HepG2 (cell line): ENCODE data around the gene IZUMO4. TPM values are rescaled to one million over a fixed set of nuclear protein-coding genes. Genes with fewer than 3 reads are reported as not detected.

Experiments
- ATAC-seq: fragments of 200-7000 bp; cut with Tn5 transposase; 3 replicates; pipeline ENCODE4 v1.9.1; 2020; ENCODE audit warnings: mild to moderate bottlenecking, moderate library complexity
- BruUV-seq: library from RNA; stranded (reverse); fragments of 400-500 nt; replicated peaks from 2 replicates; lab custom pipeline; 2021; lab: Mats Ljungman, UMichigan
- CTCF ChIA-PET: fragments of 300-600 bp; formaldehyde crosslinking; extraction: SDS; loops from one replicate; lab custom pipeline; 2021; ENCODE audit warnings: low total read pairs, inconsistent platforms, low intra/inter-chr PET ratio; lab: Yijun Ruan, JAX
- POLR2A ChIA-PET: fragments of 350-600 bp; sonication (Branson Sonifier 250); formaldehyde crosslinking; loops from one replicate; lab custom pipeline; 2020; ENCODE audit warnings: antibody characterized with exemption, inconsistent platforms; lab: Yijun Ruan, JAX
- DNase-seq: peaks from one replicate; pipeline ENCODE4 v3.0.0-alpha.2; 2015; ENCODE audit warnings: low spot score
- FAIRE-seq: peaks from 3 replicates; lab custom pipeline; 2011; peaks lifted over from hg19 to GRCh38; lab: Jason Lieb, UNC
- H2AFZ ChIP-seq: one replicate; pipeline ENCODE4 v1.6.1; 2011; ENCODE audit warnings: low read length, inconsistent platforms
- H3K27ac ChIP-seq: fragments of 300-600 bp; 3 replicates; pipeline ENCODE4 v1.8.0; 2011; ENCODE audit warnings: mixed run types, mild to moderate bottlenecking, mixed read lengths, low read length, inconsistent platforms; ENCODE audit not compliant: insufficient read depth; ENCODE audit errors: extremely low read length
- H3K27me3 ChIP-seq, 2 experiments: fragments of 200-600 bp in 1 of 2; 2 replicates in 1 of 2; 3 replicates in 1 of 2; pipeline versions ENCODE4 v1.6.0 to v1.8.0; 2011; ENCODE audit warnings: low read length in 2 of 2, mild to moderate bottlenecking in 2 of 2, moderate library complexity in 2 of 2, inconsistent platforms in 1 of 2; ENCODE audit not compliant: insufficient read depth in 2 of 2, control insufficient read depth in 1 of 2
- H3K36me3 ChIP-seq, 2 experiments: fragments of 200-600 bp in 1 of 2; replicated peaks in 1 of 2; 2 replicates in 1 of 2; 3 replicates in 1 of 2; pipeline versions ENCODE4 v1.5.1 to v1.8.0; 2011; ENCODE audit warnings: low read length in 2 of 2, inconsistent platforms in 1 of 2; ENCODE audit not compliant: insufficient read depth in 2 of 2, control insufficient read depth in 1 of 2
- H3K4me1 ChIP-seq: 2 replicates; pipeline ENCODE4 v1.5.1; 2012; ENCODE audit warnings: low read length, inconsistent platforms; ENCODE audit not compliant: insufficient read depth
- H3K4me2 ChIP-seq: 2 replicates; pipeline ENCODE4 v1.6.0; 2011; ENCODE audit warnings: low read depth, low read length, inconsistent platforms
- H3K4me3 ChIP-seq, 3 experiments: fragments of 200-600 bp in 1 of 3; sonication (generic), shearing (Covaris generic) in 1 of 3; replicated peaks in 1 of 3; 2 replicates each; pipeline ENCODE4 v1.5.1; 2011 to 2016; ENCODE audit warnings: low read length in 3 of 3, inconsistent platforms in 2 of 3, low read depth in 2 of 3, mild to moderate bottlenecking in 2 of 3, control low read depth in 1 of 3, mixed read lengths in 1 of 3; ENCODE audit not compliant: insufficient read depth in 1 of 3
- H3K79me2 ChIP-seq: one replicate; pipeline ENCODE4 v1.6.1; 2011; ENCODE audit warnings: low read length, inconsistent platforms; ENCODE audit not compliant: insufficient read depth
- H3K9ac ChIP-seq: 2 replicates; pipeline ENCODE4 v1.6.0; 2011; ENCODE audit warnings: mild to moderate bottlenecking, low read depth, low read length, inconsistent platforms; ENCODE audit not compliant: insufficient read depth
- H3K9me3 ChIP-seq: 2 replicates; pipeline ENCODE4 v1.5.1; 2012; ENCODE audit warnings: mild to moderate bottlenecking, low read length
- H4K20me1 ChIP-seq: 2 replicates; pipeline ENCODE4 v1.6.0; 2011; ENCODE audit warnings: inconsistent platforms, mild to moderate bottlenecking, low read length, moderate library complexity; ENCODE audit not compliant: insufficient read depth
- AGO2 ChIP-seq: fragments of 200-400 bp; formaldehyde crosslinking; optimal IDR thresholded peaks from 2 replicates; pipeline ENCODE3; 2017; ENCODE audit warnings: mild to moderate bottlenecking, low read depth, low read length, moderate library complexity
- SALL1 ChIP-seq: sonication (generic); formaldehyde crosslinking; IDR thresholded peaks from 2 replicates; pipeline ENCODE4 v1.8.0; 2022; ENCODE audit warnings: mild to moderate bottlenecking, missing genetic modification reagents
- ZNF143 ChIP-seq: sonication (generic); formaldehyde crosslinking; IDR thresholded peaks from 2 replicates; pipeline ENCODE4 v1.4.0; 2020; ENCODE audit warnings: missing genetic modification reagents
- ZNF552 ChIP-seq: sonication (generic); formaldehyde crosslinking; IDR thresholded peaks from 2 replicates; pipeline ENCODE4 v1.9.0; 2022; ENCODE audit warnings: missing genetic modification reagents, mild to moderate bottlenecking, borderline replicate concordance
- WGBS: methylation state at CpG from one replicate; pipeline ENCODE4 v1.1.6; 2017; ENCODE audit warnings: low lambda C conversion rate; 5-methylcytosine and 5-hydroxymethylcytosine counted together
- in situ Hi-C: cut with HindIII; loops from 2 replicates; pipeline ENCODE4 v1.10.0; 2017; ENCODE audit warnings: low pct_unique_long_range_greater_than_20kb; ENCODE audit not compliant: extremely low pct_ligation_motif_present
- intact Hi-C: fragments of 100-400 bp; cut with micrococcal nuclease; formaldehyde crosslinking; loops from one replicate; pipeline ENCODE4 v1.10.0; 2022; ENCODE audit not compliant: unreplicated experiment
- polyA plus RNA-seq, 8 experiments: library from polyadenylated mRNA; depleted of rRNA in 3 of 8; stranded (reverse) in 7 of 8; unstranded in 1 of 8; fragments of >200 nt; fragmentation: Illumina TruSeq in 4 of 8; extraction: Trizol in 4 of 8; gene quantifications; 2 replicates each; pipeline versions ENCODE4 v1.2.1 to v1.2.3, GENCODE V29; 2011 to 2016; ENCODE audit warnings: low read depth in 4 of 8, missing spikeins in 1 of 8, mixed read lengths in 1 of 8; ENCODE audit not compliant: insufficient read depth in 1 of 8
- total RNA-seq, 5 experiments: library from RNA; depleted of rRNA; stranded (reverse); fragments of >200 nt; fragmentation: Illumina TruSeq; extraction: Trizol; gene quantifications; 2 replicates each; pipeline ENCODE4 v1.2.3, GENCODE V29; 2016; ENCODE audit warnings: low read depth in 1 of 5
- TF ChIP-seq, protein P1 (sequence below): IDR thresholded peaks from 2 replicates; pipeline ENCODE4 v1.6.1; 2018; ENCODE audit warnings: missing genetic modification reagents

Gene IZUMO4
- total and polyA plus RNA-seq, 2 of the 13 experiments (the other 11 are each of a cell fraction or from before 2014, with no cell fraction given), result 0.77 to 3.9 TPM

DNA sequence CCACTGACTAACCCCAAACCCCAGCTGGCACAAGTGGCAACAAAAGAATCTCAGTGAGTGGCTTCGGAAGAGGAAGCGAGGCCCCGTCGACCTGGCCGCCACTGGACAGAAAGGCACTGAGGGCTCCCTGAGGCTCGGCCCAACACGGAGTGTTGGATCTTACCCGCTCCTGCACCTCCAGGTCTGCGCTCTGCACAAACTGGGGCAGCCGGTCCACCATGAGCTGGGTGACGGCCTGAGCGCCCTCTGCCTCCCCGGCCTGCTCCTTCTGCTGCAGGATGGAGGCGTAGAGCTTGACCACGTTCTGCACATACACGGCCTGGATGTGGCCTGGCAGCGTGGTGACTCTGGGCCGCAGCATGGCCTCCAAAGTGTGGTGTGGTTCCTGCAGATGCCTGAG, 21.7 kb downstream of the IZUMO4 start:
- DNase-seq, result no peak
- POLR2A ChIA-PET, result no interaction called here
- Histone ChIP-seq H3K36me3 (peaks cover 56 to 94% of the 10 kb centered on the region in 2 experiments), H3K27ac (no peak overlapping the region), H3K9me3 (no peaks in the 10 kb centered on the region), H3K4me1 (no peaks in the 10 kb centered on the region), H3K4me3 (no peak overlapping the region)
- FAIRE-seq, result no peak
- BruUV-seq, result no TSS peak
- TF ChIP-seq SALL1 (CRISPR knock-in tag) (no peak), AGO2 (peak; percentile 75), ZNF143 (CRISPR knock-in tag) (no peak)
- TF ChIP-seq, all 625 proteins: peak for 1
- intact Hi-C loops (no loop called here), in situ Hi-C loops (no loop called here)
- Histone ChIP-seq H3K27me3 (no peaks in the 10 kb centered on the region), H3K9ac (no peak overlapping the region), H2AFZ (no peak overlapping the region), H3K79me2 (no peaks in the 10 kb centered on the region), H4K20me1 (0 out of 2 replicates have a peak, but pooled peaks cover 2% of the 10 kb centered on the region), H3K4me2 (no peak overlapping the region)
- 100% methylated on average over 5 of the region's 18 CpGs for WGBS
- no peak for ATAC-seq
- CTCF ChIA-PET, result no interaction called here

DNA sequence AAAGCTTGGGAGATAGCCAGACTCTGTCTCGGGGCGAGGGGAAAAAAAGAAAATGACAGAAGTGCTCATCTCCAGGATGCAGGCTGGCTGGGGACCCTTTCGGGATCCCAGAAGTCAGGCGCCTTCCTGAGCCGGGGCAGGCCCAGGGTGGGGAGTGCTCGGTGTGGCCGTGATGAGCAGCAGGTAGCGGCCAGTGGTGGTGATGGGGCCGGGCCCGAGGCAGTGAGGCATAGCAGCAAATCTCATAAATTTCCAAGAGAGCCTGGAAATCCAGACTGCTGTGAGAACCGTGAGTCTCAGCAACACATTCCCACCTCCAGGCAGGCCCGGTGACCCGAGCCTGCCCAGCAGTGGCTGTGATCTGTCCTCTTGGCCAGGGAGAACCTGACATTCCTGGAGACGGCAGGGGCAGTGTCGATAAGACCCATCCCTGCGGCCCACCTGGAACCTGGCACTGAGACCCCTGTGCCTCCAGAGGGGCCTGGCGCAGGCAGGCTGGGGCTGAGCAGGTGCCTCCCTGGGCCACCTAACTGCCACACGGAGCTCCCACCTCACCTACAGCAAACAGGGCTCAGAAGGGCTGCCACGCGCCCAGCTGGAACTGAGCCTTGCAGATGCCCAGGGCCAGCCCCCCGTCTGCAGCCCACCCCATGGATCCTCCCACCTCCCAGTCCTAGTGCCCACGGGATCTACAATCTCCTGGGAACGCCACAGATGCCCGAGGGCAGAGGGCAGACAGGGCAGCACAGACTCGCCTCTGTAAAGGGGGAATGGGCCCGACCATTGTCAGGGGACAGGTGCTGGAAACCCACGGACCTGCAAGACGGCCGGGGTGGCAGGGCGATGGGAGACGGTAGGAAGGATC, 23.4 kb downstream of the IZUMO4 start:
- ATAC-seq, result no peak
- Histone ChIP-seq H3K36me3 (peaks cover 49 to 87% of the 10 kb centered on the region in 2 experiments), H3K9me3 (no peaks in the 10 kb centered on the region), H2AFZ (no peak overlapping the region), H3K79me2 (no peaks in the 10 kb centered on the region), H3K4me3 (no peak overlapping the region), H3K9ac (no peak overlapping the region), H3K27ac (no peak overlapping the region), H3K27me3 (no peaks in the 10 kb centered on the region), H3K4me1 (no peaks in the 10 kb centered on the region), H3K4me2 (no peak overlapping the region), H4K20me1 (0 out of 2 replicates have a peak, but pooled peaks cover 2% of the 10 kb centered on the region)
- no TSS peak for BruUV-seq
- CTCF ChIA-PET, result no interaction called here
- POLR2A ChIA-PET, result no interaction called here
- intact Hi-C loops (no loop called here), in situ Hi-C loops (no loop called here)
- WGBS, result over 99% methylated on average over 10 of the region's 31 CpGs
- no peak for TF ChIP-seq ZNF552 (CRISPR knock-in tag)
- TF ChIP-seq, protein P1, sequence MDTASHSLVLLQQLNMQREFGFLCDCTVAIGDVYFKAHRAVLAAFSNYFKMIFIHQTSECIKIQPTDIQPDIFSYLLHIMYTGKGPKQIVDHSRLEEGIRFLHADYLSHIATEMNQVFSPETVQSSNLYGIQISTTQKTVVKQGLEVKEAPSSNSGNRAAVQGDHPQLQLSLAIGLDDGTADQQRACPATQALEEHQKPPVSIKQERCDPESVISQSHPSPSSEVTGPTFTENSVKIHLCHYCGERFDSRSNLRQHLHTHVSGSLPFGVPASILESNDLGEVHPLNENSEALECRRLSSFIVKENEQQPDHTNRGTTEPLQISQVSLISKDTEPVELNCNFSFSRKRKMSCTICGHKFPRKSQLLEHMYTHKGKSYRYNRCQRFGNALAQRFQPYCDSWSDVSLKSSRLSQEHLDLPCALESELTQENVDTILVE (CRISPR knock-in tag), result no peak
- peak; percentile 51 for TF ChIP-seq AGO2
- DNase-seq, result no peak
- FAIRE-seq, result no peak
